ENCODE measurements around the gene GPR84.

The GPR84 gene

DNA sequence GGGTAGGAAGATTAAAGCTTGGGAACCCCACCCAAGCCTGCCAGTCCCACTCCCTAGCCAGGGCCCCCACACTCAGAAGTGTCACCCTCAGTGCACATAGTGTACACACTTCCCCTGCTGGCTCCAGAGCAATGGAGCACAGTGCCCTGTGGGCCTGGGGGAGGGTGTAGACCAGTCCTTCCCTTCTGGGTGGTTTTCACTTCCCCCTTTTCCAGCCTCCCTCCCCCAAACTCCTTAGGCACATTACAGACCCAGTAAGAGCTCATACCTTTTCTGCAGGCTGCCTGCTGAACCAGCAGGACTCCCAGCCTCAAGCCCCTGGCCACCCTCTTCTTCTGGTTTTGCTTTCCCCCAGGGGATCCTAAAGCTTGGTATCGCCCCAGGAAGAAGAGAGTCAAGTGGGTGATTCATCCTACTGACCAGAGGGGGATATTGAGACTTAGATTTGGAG lies 20.3 kb upstream of the GPR84 start, which contains the start of gene ZNF385A:
TSS of gene ZNF385A (minus strand) at position 143 of the 451 bp plus-strand sequence. CDS start 219 bp downstream, outside the sequence.
- peak within 1 kb of the TSS in 1 of 2 donors; percentile 17 for H3K27ac Mint-ChIP-seq
- no peak within 1 kb of the TSS for H3K4me3 Mint-ChIP-seq
- no peak for ATAC-seq

DNA sequence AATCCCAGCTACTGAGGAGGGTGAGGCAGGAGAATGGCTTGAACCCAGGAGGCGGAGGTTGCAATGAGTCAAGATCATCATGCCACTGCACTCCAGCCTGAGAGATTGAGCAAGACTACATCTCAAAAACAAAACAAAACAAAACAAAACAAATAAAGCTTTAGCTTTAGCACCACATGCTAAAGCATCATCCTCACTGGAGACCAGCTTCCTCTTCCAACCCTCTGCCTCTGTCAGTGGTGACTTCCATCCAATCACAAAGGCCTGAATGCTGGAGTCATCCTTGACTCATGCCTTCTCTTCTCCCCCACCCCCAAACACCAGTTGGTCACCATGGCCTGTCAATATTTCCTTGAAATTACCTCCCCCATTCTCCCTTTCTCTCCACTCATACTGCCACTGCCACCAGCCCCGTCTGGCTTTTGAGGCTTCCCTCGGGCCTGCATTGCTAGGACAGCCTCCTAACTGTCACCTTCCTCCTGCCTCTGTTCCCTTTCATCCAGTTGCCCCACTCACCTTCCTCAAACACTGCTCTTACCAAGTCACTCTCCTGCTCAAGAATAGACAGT lies 18.8 kb upstream of the GPR84 start:
- no peak overlapping the region for H3K4me3 Mint-ChIP-seq
- no peak for DNase-seq
- ATAC-seq: peak; percentile 38
- H3K9me3 Mint-ChIP-seq: no peaks in the 10 kb centered on the region
- H3K4me1 Mint-ChIP-seq: peaks cover 21% of the 10 kb centered on the region
- no peak overlapping the region for H3K27ac Mint-ChIP-seq
- H3K27me3 Mint-ChIP-seq: no peaks in the 10 kb centered on the region

More for the DNA sequence above, 20.3 kb upstream of the GPR84 start, which contains the start of gene ZNF385A:
- no peaks in the 10 kb centered on the region for H3K27me3 Mint-ChIP-seq
- no peak for DNase-seq
- H3K9me3 Mint-ChIP-seq: no peaks in the 10 kb centered on the region
- peaks cover 11% of the 10 kb centered on the region for H3K4me1 Mint-ChIP-seq

DNA sequence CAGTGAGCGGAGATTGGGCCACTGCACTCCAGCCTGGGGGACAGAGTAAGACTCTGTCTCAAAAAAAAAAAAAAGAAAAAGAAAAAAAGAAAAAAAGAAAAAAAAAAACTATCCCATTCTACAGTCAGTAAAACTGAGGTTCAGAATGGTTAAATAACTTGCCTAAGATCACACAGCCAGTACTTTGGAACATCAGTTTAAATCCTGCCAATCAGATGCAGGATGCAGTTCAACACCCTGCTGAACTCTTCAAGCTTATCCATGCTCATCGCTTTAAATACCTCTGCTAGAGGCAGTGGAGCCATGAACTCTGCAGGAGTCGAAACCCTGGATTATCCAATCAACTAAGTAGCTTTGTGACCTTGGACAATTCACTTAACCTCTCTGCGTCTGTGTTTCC lies 16.9 kb upstream of the GPR84 start:
- H3K27me3 Mint-ChIP-seq: no peaks in the 10 kb centered on the region
- no peaks in the 10 kb centered on the region for H3K9me3 Mint-ChIP-seq
- no peak for DNase-seq
- no peak overlapping the region for H3K4me3 Mint-ChIP-seq
- peaks cover 21% of the 10 kb centered on the region for H3K4me1 Mint-ChIP-seq
- no peak for ATAC-seq
- no peak overlapping the region for H3K27ac Mint-ChIP-seq

DNA sequence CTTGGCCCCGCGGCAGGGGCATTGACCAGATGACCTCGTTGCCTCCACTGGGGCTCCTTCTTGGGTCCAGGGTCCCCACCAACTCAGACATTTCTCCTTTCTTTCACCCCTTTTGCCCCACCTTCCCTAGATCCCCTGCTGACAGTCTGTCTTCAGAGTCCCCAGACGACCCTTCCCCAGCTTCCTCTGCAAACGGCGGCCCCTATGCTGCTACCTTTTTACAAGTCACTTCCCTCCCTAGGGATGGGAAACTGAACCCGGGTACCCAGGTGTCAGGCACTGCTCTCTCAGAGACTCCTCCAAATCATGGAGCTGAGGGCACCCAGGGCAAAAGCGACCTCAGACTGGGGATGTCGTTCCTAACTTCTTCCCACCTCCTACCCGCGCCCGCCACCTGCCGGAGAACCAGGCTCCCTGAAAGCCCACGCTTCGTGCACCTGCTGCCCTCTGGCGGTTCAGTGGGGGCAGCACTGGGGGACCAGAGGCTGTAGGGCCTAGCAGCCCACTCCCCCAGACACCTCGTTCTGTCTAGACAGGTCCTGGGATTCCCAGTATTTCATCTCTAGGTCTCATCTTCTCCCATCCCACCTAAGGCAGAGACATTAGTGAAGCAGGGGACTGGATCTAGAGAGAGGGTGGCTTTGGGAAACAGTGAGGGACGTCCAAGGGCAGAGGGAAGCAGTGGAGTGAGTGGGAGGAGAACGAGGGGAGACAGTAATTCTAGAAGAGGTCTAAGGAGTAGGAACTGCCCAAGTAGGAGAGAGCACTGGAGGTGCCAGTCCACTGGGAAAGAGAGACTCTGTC lies 15.3 kb upstream of the GPR84 start:
- Mint-ChIP-seq H3K4me3 (peak overlapping the region; percentile 27 to 36), H3K27ac (no peak overlapping the region), H3K27me3 (no peaks in the 10 kb centered on the region), H3K4me1 (peaks cover 27% of the 10 kb centered on the region), H3K9me3 (no peaks in the 10 kb centered on the region)
- peak; percentile 87 to 89 for DNase-seq
- peak; percentile 90 for ATAC-seq

DNA sequence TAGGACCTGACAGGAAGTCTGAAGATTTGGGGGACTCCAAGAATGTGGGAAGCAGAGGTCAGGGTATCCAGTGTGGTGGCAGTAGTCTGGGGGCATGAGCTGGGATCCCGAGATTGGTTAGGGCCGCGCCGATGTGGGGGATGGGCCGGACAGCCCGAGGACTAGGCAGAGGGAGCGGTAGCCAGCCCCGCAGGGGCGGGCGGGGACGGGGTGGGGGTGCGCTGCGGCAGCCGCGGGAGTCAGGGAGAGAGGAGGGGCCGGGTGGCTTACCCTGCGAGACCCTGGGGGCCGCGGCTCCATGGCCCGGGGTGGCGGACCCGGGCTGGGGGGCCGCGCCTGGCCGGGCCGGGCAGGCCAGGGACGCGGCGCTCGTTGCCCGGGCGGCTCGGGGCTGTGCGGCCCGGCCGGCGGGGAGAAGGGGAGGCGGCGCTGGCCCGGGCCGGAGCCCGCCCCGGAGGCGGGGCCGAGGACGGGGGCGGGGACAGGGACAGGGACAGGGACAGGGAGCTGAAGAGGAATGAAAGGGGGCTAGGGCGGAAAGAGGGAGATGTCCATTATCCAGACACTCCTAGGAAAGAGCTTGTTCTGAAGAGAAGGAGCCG lies 14.6 kb upstream of the GPR84 start:
- no peak overlapping the region for H3K27ac Mint-ChIP-seq
- H3K4me3 Mint-ChIP-seq: peak overlapping the region in 1 of 2 donors; percentile 32
- peak; percentile 43 for ATAC-seq
- DNase-seq: no peak
- no peaks in the 10 kb centered on the region for H3K27me3 Mint-ChIP-seq
- H3K9me3 Mint-ChIP-seq: no peaks in the 10 kb centered on the region
- peaks cover 33% of the 10 kb centered on the region for H3K4me1 Mint-ChIP-seq

DNA sequence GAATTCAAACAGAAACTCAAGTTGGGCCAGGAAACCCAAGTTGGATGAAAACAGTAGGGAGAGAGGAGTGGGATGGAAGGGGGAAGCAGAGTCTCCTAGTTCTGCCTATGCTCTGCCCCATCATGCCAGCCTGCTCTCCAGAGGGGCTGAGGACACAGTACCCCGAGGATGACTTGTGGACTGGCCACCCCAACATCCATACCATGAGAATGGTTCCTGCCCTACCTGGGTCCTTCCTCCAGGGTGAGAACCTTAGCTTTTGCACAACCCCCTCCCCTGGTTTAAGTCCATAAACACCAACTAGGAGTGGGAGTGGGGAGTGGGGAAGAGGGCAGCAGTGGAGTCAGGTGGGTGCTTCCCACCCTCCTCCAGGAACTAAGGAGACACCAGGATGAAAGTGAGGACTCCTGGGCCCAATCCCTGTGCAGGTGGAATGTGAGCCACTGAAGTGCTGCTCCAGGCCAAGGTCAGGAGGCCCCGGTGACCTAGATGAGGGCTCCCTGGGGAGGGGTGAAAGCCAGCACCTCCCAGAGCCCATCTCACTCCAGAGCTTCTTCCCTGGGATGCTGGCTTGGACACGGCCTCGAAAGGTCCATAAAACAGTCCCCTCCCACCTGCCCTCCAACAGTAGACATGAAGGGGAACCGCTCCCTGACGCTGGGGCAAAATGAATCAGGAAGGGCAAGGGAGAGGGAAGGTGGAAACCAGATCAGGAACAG lies 13.7 kb upstream of the GPR84 start:
- Mint-ChIP-seq H3K9me3 (no peaks in the 10 kb centered on the region), H3K27me3 (no peaks in the 10 kb centered on the region), H3K4me1 (peaks cover 36% of the 10 kb centered on the region), H3K27ac (no peak overlapping the region), H3K4me3 (peak overlapping the region in 1 of 2 donors; percentile 32)
- ATAC-seq: no peak
- no peak for DNase-seq

DNA sequence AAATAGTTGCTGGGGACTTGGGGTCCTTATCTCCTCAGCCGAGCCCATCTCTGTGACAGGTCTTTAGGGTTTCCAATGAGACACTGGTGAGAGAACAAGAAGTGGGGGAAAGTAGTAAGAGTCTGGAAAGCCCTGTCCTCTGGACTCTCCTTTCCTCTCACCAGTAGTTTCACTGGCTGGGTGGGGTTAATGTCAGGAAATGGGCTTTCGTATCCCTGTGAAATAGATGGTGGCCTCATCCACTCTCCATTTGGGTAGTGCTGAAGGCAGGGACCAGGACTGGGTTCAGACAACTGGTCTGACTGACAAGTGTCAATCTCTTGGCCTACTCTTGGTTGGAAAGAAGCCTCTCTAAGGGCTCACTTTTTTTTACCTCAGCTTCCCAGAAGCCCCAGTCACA lies 12.7 kb upstream of the GPR84 start:
- H3K4me3 Mint-ChIP-seq: no peak overlapping the region
- no peaks in the 10 kb centered on the region for H3K27me3 Mint-ChIP-seq
- peaks cover 44% of the 10 kb centered on the region for H3K4me1 Mint-ChIP-seq
- H3K27ac Mint-ChIP-seq: no peak overlapping the region
- ATAC-seq (no peak), DNase-seq (no peak)
- no peaks in the 10 kb centered on the region for H3K9me3 Mint-ChIP-seq

DNA sequence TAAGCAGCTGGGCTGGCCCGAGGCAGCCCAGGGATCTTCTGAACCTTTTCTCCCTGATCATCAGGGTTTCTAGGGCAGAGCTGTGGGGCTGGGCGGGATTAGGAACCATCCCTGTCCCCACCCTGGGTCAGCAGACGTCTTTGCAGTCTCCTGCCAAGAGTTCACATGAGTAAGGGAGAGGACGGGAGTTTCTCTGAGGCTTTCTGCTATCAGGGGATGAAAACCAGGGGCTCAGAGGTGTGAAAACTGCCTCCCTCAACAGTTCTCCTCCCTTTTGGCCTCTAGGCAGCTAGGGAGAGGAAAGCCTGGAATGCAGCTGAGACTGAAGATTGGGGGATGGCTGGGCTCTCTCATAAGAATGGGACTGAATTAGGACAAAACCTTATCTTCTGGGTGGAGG lies 12.3 kb upstream of the GPR84 start:
- Mint-ChIP-seq H3K9me3 (no peaks in the 10 kb centered on the region), H3K4me1 (peaks cover 48% of the 10 kb centered on the region), H3K27ac (peak overlapping the region in 1 of 2 donors; percentile 46), H3K27me3 (no peaks in the 10 kb centered on the region), H3K4me3 (no peak overlapping the region)
- DNase-seq (no peak), ATAC-seq (no peak)

DNA sequence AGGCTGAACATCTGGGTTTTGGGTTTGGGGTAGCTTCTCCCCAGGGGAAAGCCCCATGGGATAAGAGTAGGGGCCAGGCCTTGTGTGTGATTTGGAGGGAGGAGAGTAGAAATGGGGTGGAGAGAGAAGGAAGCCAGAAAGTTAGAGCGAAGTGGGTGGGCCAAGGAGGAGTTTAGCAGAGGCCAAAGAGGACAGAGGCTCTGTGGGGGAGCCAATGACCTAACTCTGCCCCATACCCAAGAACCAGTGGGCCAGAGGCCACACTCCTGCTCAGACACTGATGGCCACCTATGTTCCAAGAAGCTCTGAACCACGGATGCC lies 10.9 kb upstream of the GPR84 start:
- no peak for ATAC-seq
- peaks cover 48% of the 10 kb centered on the region for H3K4me1 Mint-ChIP-seq

DNA sequence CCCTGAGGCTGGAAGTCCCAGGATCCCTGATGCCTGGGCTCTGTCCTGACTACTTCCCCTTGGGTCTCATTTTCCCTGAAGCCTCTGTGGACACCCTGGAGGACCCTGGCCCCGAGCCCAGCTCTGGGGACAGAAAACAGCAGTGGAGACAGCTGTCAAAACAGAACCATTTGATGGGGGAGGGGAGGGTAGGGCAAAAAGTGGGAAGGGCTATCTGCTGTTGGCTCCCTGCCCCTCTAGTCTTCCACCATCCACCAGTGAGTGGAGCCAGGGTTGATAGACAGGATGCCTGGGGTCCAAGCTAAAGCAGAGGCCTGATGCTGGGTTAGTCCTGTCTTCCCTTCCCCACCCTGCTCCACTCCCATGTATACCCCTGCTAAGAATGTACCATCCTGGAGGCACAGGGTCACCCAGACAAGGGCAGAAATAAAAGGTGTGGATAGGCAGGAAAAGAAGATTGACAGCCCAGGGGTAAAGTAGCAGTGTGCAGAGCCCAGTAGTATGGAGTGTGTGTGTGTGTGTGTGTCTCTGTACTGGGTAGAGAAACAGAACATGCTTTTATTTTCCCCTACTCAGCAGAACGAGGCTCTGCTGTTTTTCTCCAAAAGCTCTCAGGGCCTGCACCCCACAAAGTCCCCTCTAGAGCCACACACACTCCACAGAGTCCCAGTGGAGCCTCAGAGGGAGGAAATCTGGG lies 10.4 kb upstream of the GPR84 start:
- H3K9me3 Mint-ChIP-seq: no peaks in the 10 kb centered on the region
- ATAC-seq: no peak
- no peak overlapping the region for H3K27ac Mint-ChIP-seq
- H3K27me3 Mint-ChIP-seq: no peaks in the 10 kb centered on the region
- no peak for DNase-seq
- peaks cover 45% of the 10 kb centered on the region for H3K4me1 Mint-ChIP-seq
- no peak overlapping the region for H3K4me3 Mint-ChIP-seq

More for the DNA sequence above, 10.9 kb upstream of the GPR84 start:
- H3K27me3 Mint-ChIP-seq: no peaks in the 10 kb centered on the region
- no peak for DNase-seq
- no peak overlapping the region for H3K27ac Mint-ChIP-seq
- H3K9me3 Mint-ChIP-seq: no peaks in the 10 kb centered on the region
- H3K4me3 Mint-ChIP-seq: no peak overlapping the region

DNA sequence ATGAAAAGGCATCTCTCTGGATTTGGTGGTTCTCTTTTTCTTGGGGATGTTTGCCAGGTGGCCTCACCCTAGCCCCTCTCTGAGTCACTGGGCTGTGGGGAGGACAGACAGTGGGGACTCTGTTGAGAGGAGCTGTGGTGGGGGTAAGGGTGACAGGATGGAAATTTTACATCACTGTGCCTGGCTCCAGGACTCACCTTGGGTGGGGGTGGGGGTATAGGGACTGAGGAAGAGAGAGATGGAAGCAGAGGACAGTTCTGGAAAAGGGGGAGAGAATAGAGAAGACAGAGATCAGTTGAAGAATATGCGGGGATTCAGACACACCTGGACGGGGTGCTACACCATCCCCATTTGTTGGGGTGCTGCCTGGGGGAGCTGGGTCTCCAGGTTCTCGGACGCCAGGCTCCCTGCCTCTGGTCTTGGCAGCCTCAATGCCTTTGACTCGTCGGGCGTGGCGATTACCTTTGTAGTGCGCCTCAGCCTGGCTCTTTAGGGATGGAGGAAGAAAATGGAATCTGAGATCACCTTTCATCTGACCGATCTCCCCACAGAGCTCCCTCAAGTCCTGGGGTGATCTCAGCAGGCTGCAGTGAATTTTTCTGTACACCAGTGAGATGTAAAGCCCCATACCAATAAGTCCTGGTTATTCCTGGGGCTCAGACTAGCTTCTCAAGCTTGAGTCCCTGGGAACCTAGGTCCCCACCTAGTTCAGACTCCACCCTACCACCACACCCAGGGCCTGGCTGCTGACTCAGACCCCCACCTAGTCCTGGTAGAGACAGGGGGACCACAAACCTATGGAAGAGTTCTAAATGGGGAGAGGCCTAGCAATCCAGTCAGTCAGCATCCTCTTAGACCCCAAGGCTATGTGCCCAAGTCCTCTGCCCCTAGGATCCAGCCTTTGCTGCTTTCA lies 9.6 kb upstream of the GPR84 start:
- peaks cover 45% of the 10 kb centered on the region for H3K4me1 Mint-ChIP-seq
- H3K9me3 Mint-ChIP-seq: no peaks in the 10 kb centered on the region
- H3K27me3 Mint-ChIP-seq: no peaks in the 10 kb centered on the region
- H3K4me3 Mint-ChIP-seq: peak overlapping the region in 1 of 2 donors; percentile 3
- peak overlapping the region; percentile 16 to 69 for H3K27ac Mint-ChIP-seq
- ATAC-seq: peak; percentile 63
- DNase-seq: peak in 1 of 2 donors; percentile 40

DNA sequence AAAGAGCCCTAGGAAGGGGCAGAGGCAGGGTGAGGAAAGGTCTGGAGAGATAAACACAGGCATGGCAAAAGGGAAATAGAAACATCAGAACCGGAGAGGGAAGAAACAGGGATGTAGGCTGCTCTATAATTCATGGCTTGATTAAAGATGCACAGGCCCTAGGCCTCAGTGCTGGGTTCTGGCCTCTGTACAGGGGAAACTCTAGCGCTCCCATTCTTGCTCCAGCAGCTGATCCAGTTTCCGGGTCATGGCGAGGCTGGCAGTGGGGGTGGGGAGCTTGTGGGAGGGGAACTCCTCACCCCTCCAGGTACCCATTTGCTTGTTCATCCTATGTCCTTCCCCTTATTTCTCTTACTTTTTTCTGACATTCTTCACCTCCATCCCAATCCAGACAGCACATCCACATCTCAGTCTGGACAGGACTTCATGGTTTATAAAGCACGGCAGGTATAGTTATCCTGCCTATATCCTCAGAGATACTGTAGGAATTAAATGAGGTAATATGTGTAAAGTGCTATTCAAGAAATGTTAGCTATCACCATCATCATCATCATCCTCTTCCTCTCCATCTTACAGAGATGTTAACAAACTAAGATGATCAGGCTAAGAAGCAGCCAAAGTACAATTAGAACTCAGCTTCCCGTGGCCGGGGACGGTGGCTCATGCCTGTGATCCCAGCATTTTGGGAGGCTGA lies 8.0 kb upstream of the GPR84 start:
- ATAC-seq (no peak), DNase-seq (no peak)
- Mint-ChIP-seq H3K27me3 (no peaks in the 10 kb centered on the region), H3K27ac (peak overlapping the region; percentile 35 to 72), H3K4me3 (no peak overlapping the region), H3K9me3 (no peaks in the 10 kb centered on the region), H3K4me1 (peaks cover 50% of the 10 kb centered on the region)

DNA sequence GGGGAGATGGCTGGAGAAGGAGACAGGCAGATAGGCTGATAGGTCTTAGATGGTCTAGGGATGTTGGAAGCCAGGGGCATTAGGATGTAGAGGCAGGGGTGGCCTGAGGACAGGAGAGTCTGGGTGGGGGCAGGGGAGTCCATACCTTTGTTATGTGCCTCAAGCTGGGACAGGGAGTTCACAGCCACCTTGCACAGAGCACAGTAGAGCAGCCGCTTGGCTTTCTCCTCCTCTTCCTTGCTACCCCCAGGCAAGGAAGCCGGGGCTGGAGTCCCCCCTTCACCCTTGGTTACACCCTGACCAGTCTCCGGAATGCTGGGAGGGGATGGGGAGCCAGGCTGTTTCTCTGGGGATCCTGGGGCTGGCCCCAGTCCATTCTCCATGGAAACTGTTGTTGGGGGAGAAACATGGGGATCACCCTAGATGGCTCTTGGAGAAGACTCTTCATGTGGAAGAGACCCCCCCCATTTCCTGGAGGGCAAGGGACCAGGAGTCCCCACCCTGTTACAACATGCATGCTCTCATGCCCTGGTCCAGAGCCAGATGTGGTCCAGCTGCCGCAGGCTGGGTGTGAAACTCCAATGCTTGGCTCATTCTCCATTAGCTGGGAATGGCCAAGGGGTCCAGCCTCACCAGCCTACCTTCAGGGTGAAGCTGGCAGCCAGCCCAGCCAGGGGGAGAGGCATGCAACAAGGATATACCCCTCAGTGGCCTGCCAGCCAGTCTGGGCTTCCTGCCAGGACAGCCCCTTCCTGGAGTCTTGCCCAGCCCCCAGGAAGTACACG lies 7.2 kb upstream of the GPR84 start:
- DNase-seq (no peak), ATAC-seq (no peak)
- peak overlapping the region; percentile 35 to 72 for H3K27ac Mint-ChIP-seq
- no peaks in the 10 kb centered on the region for H3K9me3 Mint-ChIP-seq
- peaks cover 50% of the 10 kb centered on the region for H3K4me1 Mint-ChIP-seq
- no peaks in the 10 kb centered on the region for H3K27me3 Mint-ChIP-seq
- no peak overlapping the region for H3K4me3 Mint-ChIP-seq
